Neural crest cell (in vitro differentiated cells): ENCODE results near the gene PRKCA. TPM values are rescaled to one million over a fixed set of nuclear protein-coding genes. Genes with fewer than 3 reads are reported as not detected.

Source experiments
- DNase-seq: peaks from one replicate; pipeline ENCODE4 v3.0.0; 2021; ENCODE audit warnings: low read depth, mixed read lengths, low spot score
- H3K27ac Mint-ChIP-seq: one replicate; pipeline ENCODE4 v1.8.0; 2021; ENCODE audit warnings: mild to moderate bottlenecking, mixed read lengths; ENCODE audit not compliant: unreplicated experiment
- H3K27me3 Mint-ChIP-seq: 2 replicates; pipeline ENCODE4 v1.8.0; 2021; ENCODE audit warnings: low read depth, mild to moderate bottlenecking, mixed read lengths
- H3K36me3 Mint-ChIP-seq: 2 replicates; pipeline ENCODE4 v1.8.0; 2021; ENCODE audit warnings: low read depth, mild to moderate bottlenecking, mixed read lengths
- H3K4me1 Mint-ChIP-seq: 2 replicates; pipeline ENCODE4 v1.8.0; 2021; ENCODE audit warnings: mixed read lengths
- H3K4me3 Mint-ChIP-seq: one replicate; pipeline ENCODE4 v1.8.0; 2021; ENCODE audit warnings: mild to moderate bottlenecking, mixed read lengths
- H3K9me3 Mint-ChIP-seq: 2 replicates; pipeline ENCODE4 v1.8.0; 2021; ENCODE audit warnings: mixed read lengths
- CTCF ChIP-seq: fragments of 200-600 bp; sonication (generic); conservative IDR thresholded peaks from 2 replicates; pipeline ENCODE4 v1.5.0; 2021; ENCODE audit warnings: antibody characterized with exemption, mild to moderate bottlenecking
- total RNA-seq: library from RNA; stranded (reverse); gene quantifications from 2 replicates; pipeline ENCODE4 v1.2.1, GENCODE V29; 2021

The PRKCA gene
- total RNA-seq, 1 donor from 2014 or later: 22.7 TPM

GRCh38 chr17:66650544-66650877, 348.1 kb downstream of the PRKCA start:
- Mint-ChIP-seq H3K27me3 (no peaks in the 10 kb centered on the region), H3K9me3 (no peaks in the 10 kb centered on the region), H3K27ac (no peak overlapping the region), H3K4me1 (peaks cover 9% of the 10 kb centered on the region), H3K4me3 (no peak overlapping the region), H3K36me3 (no peaks in the 10 kb centered on the region)
- TF ChIP-seq CTCF: no peak
- no peak for DNase-seq

- H3K4me1 Mint-ChIP-seq: peaks cover 33% of the 10 kb centered on the region
- no peak for TF ChIP-seq CTCF
- no peaks in the 10 kb centered on the region for H3K27me3 Mint-ChIP-seq
- no peak overlapping the region for H3K4me3 Mint-ChIP-seq
- DNase-seq: no peak
- H3K36me3 Mint-ChIP-seq: peaks cover 2% of the 10 kb centered on the region
- H3K9me3 Mint-ChIP-seq: peaks cover 2% of the 10 kb centered on the region
- no peak overlapping the region for H3K27ac Mint-ChIP-seq
Measured at GRCh38 chr17:66652840-66653507, 350.6 kb downstream of the PRKCA start.

- peaks cover 2% of the 10 kb centered on the region for H3K9me3 Mint-ChIP-seq
- H3K4me1 Mint-ChIP-seq: peaks cover 38% of the 10 kb centered on the region
- H3K36me3 Mint-ChIP-seq: peaks cover 2% of the 10 kb centered on the region
- no peak overlapping the region for H3K4me3 Mint-ChIP-seq
- no peak for TF ChIP-seq CTCF
- DNase-seq: no peak
- no peak overlapping the region for H3K27ac Mint-ChIP-seq
- no peaks in the 10 kb centered on the region for H3K27me3 Mint-ChIP-seq
Measured at GRCh38 chr17:66654106-66654740, 351.8 kb downstream of the PRKCA start.

DNA sequence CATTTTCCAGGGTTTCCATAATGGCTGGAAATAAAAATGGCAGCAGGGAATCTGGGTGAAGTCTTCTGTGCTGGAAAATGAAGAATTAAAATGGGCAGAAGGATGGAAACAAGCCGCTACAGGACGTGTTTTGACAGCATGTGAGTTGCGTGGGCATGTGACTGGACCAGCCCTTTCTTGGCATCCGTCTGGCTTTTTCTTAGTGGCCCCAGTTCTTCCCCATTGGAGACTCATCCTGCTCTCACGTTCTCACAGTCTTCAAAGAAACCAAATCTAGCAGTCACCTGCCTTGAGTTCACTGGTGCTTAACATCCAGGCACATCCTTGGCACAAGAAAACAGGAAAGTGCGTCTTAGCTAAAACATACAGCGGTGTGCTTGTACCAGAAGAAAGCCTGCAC, 352.4 kb downstream of the PRKCA start:
- Mint-ChIP-seq H3K4me1 (peaks cover 38% of the 10 kb centered on the region), H3K9me3 (peaks cover 2% of the 10 kb centered on the region), H3K27me3 (no peaks in the 10 kb centered on the region), H3K4me3 (no peak overlapping the region), H3K36me3 (peaks cover 2% of the 10 kb centered on the region), H3K27ac (no peak overlapping the region)
- TF ChIP-seq CTCF: no peak
- no peak for DNase-seq

- peaks cover 2% of the 10 kb centered on the region for H3K36me3 Mint-ChIP-seq
- H3K4me1 Mint-ChIP-seq: peaks cover 38% of the 10 kb centered on the region
- no peak for DNase-seq
- peaks cover 2% of the 10 kb centered on the region for H3K9me3 Mint-ChIP-seq
- no peak overlapping the region for H3K27ac Mint-ChIP-seq
- no peaks in the 10 kb centered on the region for H3K27me3 Mint-ChIP-seq
- H3K4me3 Mint-ChIP-seq: no peak overlapping the region
- TF ChIP-seq CTCF: no peak
Measured at GRCh38 chr17:66655461-66655860, 353.0 kb downstream of the PRKCA start.
